GM06990 (cell line): ENCODE results near the gene ARHGAP1.

ENCODE experiments used
- DNase-seq: peaks from one replicate; pipeline ENCODE4 v3.0.0-alpha.2; 2011; ENCODE audit not compliant: insufficient read length; ENCODE audit errors: extremely low read depth
- H3K27me3 ChIP-seq: replicated peaks from 2 replicates; pipeline ENCODE4 v1.6.0; 2011; ENCODE audit warnings: low read length; ENCODE audit not compliant: control insufficient read depth, insufficient read depth
- H3K36me3 ChIP-seq: 2 replicates; pipeline ENCODE4 v1.5.1; 2011; ENCODE audit warnings: low read length; ENCODE audit not compliant: control insufficient read depth, insufficient read depth
- H3K4me3 ChIP-seq: replicated peaks from 2 replicates; pipeline ENCODE4 v1.5.1; 2011; ENCODE audit warnings: low read depth, mild to moderate bottlenecking, control low read depth, low read length
- CTCF ChIP-seq: IDR thresholded peaks from 2 replicates; pipeline ENCODE4 v1.5.1; 2011; ENCODE audit warnings: low read length, control low read depth, mild to moderate bottlenecking, inconsistent platforms; ENCODE audit not compliant: insufficient read depth, poor library complexity, severe bottlenecking

Gene ARHGAP1

GRCh38 chr11:46727952-46728658, 27.7 kb upstream of the ARHGAP1 start:
- Histone ChIP-seq H3K36me3 (no peaks in the 10 kb centered on the region), H3K27me3 (no peaks in the 10 kb centered on the region), H3K4me3 (no peak overlapping the region)
- no peak for DNase-seq
- no peak for TF ChIP-seq CTCF

GRCh38 chr11:46726206-46726862, 25.9 kb upstream of the ARHGAP1 start:
- Histone ChIP-seq H3K4me3 (no peak overlapping the region), H3K36me3 (no peaks in the 10 kb centered on the region), H3K27me3 (no peaks in the 10 kb centered on the region)
- DNase-seq: no peak
- TF ChIP-seq CTCF: no peak

- no peak for TF ChIP-seq CTCF
- DNase-seq: no peak
- Histone ChIP-seq H3K27me3 (no peaks in the 10 kb centered on the region), H3K4me3 (no peak overlapping the region), H3K36me3 (no peaks in the 10 kb centered on the region)
Observed at GRCh38 chr11:46725338-46726205, 25.2 kb upstream of the ARHGAP1 start.

GRCh38 chr11:46724088-46724487, 23.7 kb upstream of the ARHGAP1 start:
- no peaks in the 10 kb centered on the region for H3K36me3 ChIP-seq
- no peak for TF ChIP-seq CTCF
- DNase-seq: no peak
- no peak overlapping the region for H3K4me3 ChIP-seq
- no peaks in the 10 kb centered on the region for H3K27me3 ChIP-seq

- Histone ChIP-seq H3K36me3 (no peaks in the 10 kb centered on the region), H3K27me3 (no peaks in the 10 kb centered on the region), H3K4me3 (no peak overlapping the region)
- no peak for DNase-seq
- TF ChIP-seq CTCF: no peak
Observed at GRCh38 chr11:46723359-46723680, 22.9 kb upstream of the ARHGAP1 start.
